GM19395 (cell line): ENCODE measurements around the gene HCAR1.
"Not testable (repeated sequence)": the region's sequence is repeated elsewhere in the genome, so short reads cannot be mapped to it uniquely, and the experiment has no call there.

Source experiments
- ATAC-seq: cut with Tn5 transposase; IDR thresholded peaks from one replicate; pipeline ENCODE4 v1.9.1; 2021; ENCODE audit warnings: mild to moderate bottlenecking, moderate library complexity; ENCODE audit not compliant: unreplicated experiment

HCAR1 gene

GRCh38 chr12:122730215-122731014 is at the start of gene HCAR1:
Gene HCAR1 (minus strand): TSS chr12:122730844. CDS start chr12:122730339, 505 bp downstream.
- no peak for ATAC-seq

GRCh38 chr12:122757568-122757967 is 26.9 kb upstream of the HCAR1 start:
- no peak for ATAC-seq

GRCh38 chr12:122754790-122755189 is 24.1 kb upstream of the HCAR1 start:
- no peak for ATAC-seq

- ATAC-seq: no peak
Measured at GRCh38 chr12:122753319-122753650, 22.6 kb upstream of the HCAR1 start.

- peak; percentile 93 for ATAC-seq
Measured at GRCh38 chr12:122752464-122753318, 22.0 kb upstream of the HCAR1 start, which contains the start of gene DENR. Gene DENR (plus strand): TSS chr12:122752824. CDS start chr12:122753702, 878 bp downstream.

GRCh38 chr12:122750781-122751515 is 20.3 kb upstream of the HCAR1 start:
- ATAC-seq: not testable (repeated sequence)

- ATAC-seq: no peak
Measured at GRCh38 chr12:122749569-122750332, 19.1 kb upstream of the HCAR1 start.

GRCh38 chr12:122747224-122748135 is 16.8 kb upstream of the HCAR1 start:
- no peak for ATAC-seq

GRCh38 chr12:122743895-122744525 is 13.4 kb upstream of the HCAR1 start:
- no peak for ATAC-seq

- ATAC-seq: no peak
Measured at GRCh38 chr12:122740351-122740750, 9.7 kb upstream of the HCAR1 start.

- no peak for ATAC-seq
Measured at GRCh38 chr12:122738571-122738970, 7.9 kb upstream of the HCAR1 start.

GRCh38 chr12:122732611-122733010 is 2.0 kb upstream of the HCAR1 start:
- ATAC-seq: no peak

GRCh38 chr12:122732170-122732569 is 1.5 kb upstream of the HCAR1 start:
- ATAC-seq: no peak

- no peak for ATAC-seq
Measured at GRCh38 chr12:122729583-122730214, 945 bp downstream of the HCAR1 start.

GRCh38 chr12:122726080-122726558 is 4.5 kb downstream of the HCAR1 start:
- ATAC-seq: peak; percentile 42

- ATAC-seq: no peak
Measured at GRCh38 chr12:122725452-122726079, 5.1 kb downstream of the HCAR1 start.

GRCh38 chr12:122724641-122725243 is 5.9 kb downstream of the HCAR1 start:
- ATAC-seq: no peak
